ELF-1 (cell line): ENCODE data around the gene ERGIC1.
"Not testable (repeated sequence)": the region's sequence is repeated elsewhere in the genome, so short reads cannot be mapped to it uniquely, and the experiment has no call there.

ENCODE experiments used
- DNase-seq: peaks from one replicate; pipeline ENCODE4 v3.0.0-alpha.2; 2016; ENCODE audit warnings: low read depth, low spot score

The ERGIC1 gene

GRCh38 chr5:172800088-172800551, 33.9 kb upstream of the ERGIC1 start:
- DNase-seq, result peak; percentile 65

- DNase-seq, result peak; percentile 34
Observed at GRCh38 chr5:172801179-172801671, 32.8 kb upstream of the ERGIC1 start.

GRCh38 chr5:172802112-172802511, 31.9 kb upstream of the ERGIC1 start:
- DNase-seq, result no peak

GRCh38 chr5:172802567-172803176, 31.4 kb upstream of the ERGIC1 start:
- no peak for DNase-seq

GRCh38 chr5:172805018-172805683, 28.9 kb upstream of the ERGIC1 start:
- DNase-seq, result no peak

- no peak for DNase-seq
Observed at GRCh38 chr5:172805736-172806255, 28.3 kb upstream of the ERGIC1 start.

- peak; percentile 86 for DNase-seq
Observed at GRCh38 chr5:172806897-172807672, 27.0 kb upstream of the ERGIC1 start.

GRCh38 chr5:172807766-172808311, 26.2 kb upstream of the ERGIC1 start:
- no peak for DNase-seq

- no peak for DNase-seq
Observed at GRCh38 chr5:172809774-172810173, 24.3 kb upstream of the ERGIC1 start.

GRCh38 chr5:172810996-172811395, 23.1 kb upstream of the ERGIC1 start:
- not testable (repeated sequence) for DNase-seq

GRCh38 chr5:172815631-172816030, 18.4 kb upstream of the ERGIC1 start:
- DNase-seq, result no peak

GRCh38 chr5:172816925-172817562, 17.0 kb upstream of the ERGIC1 start:
- DNase-seq, result no peak

GRCh38 chr5:172817664-172818063, 16.4 kb upstream of the ERGIC1 start:
- no peak for DNase-seq

GRCh38 chr5:172818081-172818480, 16.0 kb upstream of the ERGIC1 start:
- no peak for DNase-seq

- no peak for DNase-seq
Observed at GRCh38 chr5:172819569-172819968, 14.5 kb upstream of the ERGIC1 start.

- no peak for DNase-seq
Observed at GRCh38 chr5:172820046-172820767, 13.8 kb upstream of the ERGIC1 start.

GRCh38 chr5:172821340-172821985, 12.6 kb upstream of the ERGIC1 start:
- DNase-seq, result no peak

GRCh38 chr5:172823840-172824362, 10.2 kb upstream of the ERGIC1 start:
- peak; percentile 41 for DNase-seq

GRCh38 chr5:172825610-172826204, 8.3 kb upstream of the ERGIC1 start:
- no peak for DNase-seq

GRCh38 chr5:172827841-172828240, 6.2 kb upstream of the ERGIC1 start:
- DNase-seq, result peak; percentile 19
